OCI-LY1 (cell line): ENCODE measurements around the gene FRRS1.

Experiments
- H2AFZ ChIP-seq: fragments of 200-600 bp; sonication (generic), shearing (Covaris generic); 2 replicates; pipeline ENCODE4 v1.6.0; 2014; ENCODE audit warnings: antibody characterized with exemption, mild to moderate bottlenecking, low read length
- H3F3A ChIP-seq: fragments of 200-600 bp; sonication (generic), shearing (Covaris generic); 2 replicates; pipeline ENCODE4 v1.6.0; 2014; ENCODE audit warnings: mild to moderate bottlenecking, antibody characterized with exemption, low read length, moderate library complexity; ENCODE audit not compliant: insufficient read depth
- H3K27ac ChIP-seq: fragments of 200-600 bp; sonication (generic); 2 replicates; pipeline ENCODE4 v1.5.1; 2014; ENCODE audit warnings: low read length, mixed run types, mild to moderate bottlenecking, low read depth; ENCODE audit not compliant: poor library complexity, severe bottlenecking
- H3K27me3 ChIP-seq: fragments of 200-600 bp; sonication (generic); 2 replicates; pipeline ENCODE4 v1.6.0; 2014; ENCODE audit warnings: antibody characterized with exemption, mild to moderate bottlenecking, low read length, moderate library complexity; ENCODE audit not compliant: insufficient read depth
- H3K36me3 ChIP-seq: fragments of 200-600 bp; sonication (generic); 2 replicates; pipeline ENCODE4 v1.6.1; 2014; ENCODE audit warnings: mild to moderate bottlenecking, antibody characterized with exemption, low read length, moderate library complexity, mixed read lengths; ENCODE audit not compliant: insufficient read depth
- H3K4me1 ChIP-seq: fragments of 200-600 bp; sonication (generic); 2 replicates; pipeline ENCODE4 v1.5.1; 2014; ENCODE audit warnings: mild to moderate bottlenecking, low read length, moderate library complexity; ENCODE audit not compliant: insufficient read depth, severe bottlenecking
- H3K4me2 ChIP-seq: fragments of 200-600 bp; sonication (generic), shearing (Covaris generic); 2 replicates; pipeline ENCODE4 v1.6.1; 2014; ENCODE audit warnings: low read length
- H3K4me3 ChIP-seq: fragments of 200-600 bp; sonication (generic); 2 replicates; pipeline ENCODE4 v1.5.1; 2014; ENCODE audit warnings: low read length, low read depth, mild to moderate bottlenecking, mixed read lengths; ENCODE audit not compliant: poor library complexity, severe bottlenecking
- H3K79me2 ChIP-seq: fragments of 200-600 bp; shearing (Covaris generic); 2 replicates; pipeline ENCODE4 v1.6.1; 2016; ENCODE audit warnings: mixed run types, low read length, mixed read lengths; ENCODE audit not compliant: insufficient read depth
- H3K9ac ChIP-seq: fragments of 200-600 bp; sonication (generic), shearing (Covaris generic); 2 replicates; pipeline ENCODE4 v1.6.1; 2014; ENCODE audit warnings: mild to moderate bottlenecking, low read length, mixed read lengths
- H3K9me2 ChIP-seq: fragments of 200-600 bp; sonication (generic), shearing (Covaris generic); 2 replicates; pipeline ENCODE4 v1.6.1; 2014; ENCODE audit warnings: low read depth, mild to moderate bottlenecking, low read length, mixed read lengths
- H3K9me3 ChIP-seq: fragments of 200-600 bp; shearing (Covaris generic); 2 replicates; pipeline ENCODE4 v1.6.1; 2014; ENCODE audit warnings: low read length, mixed read lengths
- H4K20me1 ChIP-seq: fragments of 200-600 bp; sonication (generic), shearing (Covaris generic); 2 replicates; pipeline ENCODE4 v1.6.0; 2016; ENCODE audit warnings: mild to moderate bottlenecking, low read length; ENCODE audit not compliant: insufficient read depth
- CTCF ChIP-seq: fragments of 200-600 bp; sonication (generic), shearing (Covaris generic); IDR thresholded peaks from 2 replicates; pipeline ENCODE4 v1.5.1; 2017; ENCODE audit warnings: mild to moderate bottlenecking, antibody characterized with exemption, low read length, moderate library complexity, mixed read lengths
- EZH2 ChIP-seq: fragments of 200-600 bp; sonication (generic), shearing (Covaris generic); IDR thresholded peaks from 2 replicates; pipeline ENCODE4 v1.8.0; 2017; ENCODE audit warnings: borderline replicate concordance, mixed run types, mild to moderate bottlenecking, antibody characterized with exemption, low read length, moderate library complexity, mixed read lengths

Gene FRRS1

GRCh38 chr1:99697580-99697979, 68.9 kb downstream of the FRRS1 start:
- H3F3A ChIP-seq: no peaks in the 10 kb centered on the region
- TF ChIP-seq EZH2 (no peak), CTCF (no peak)

DNA sequence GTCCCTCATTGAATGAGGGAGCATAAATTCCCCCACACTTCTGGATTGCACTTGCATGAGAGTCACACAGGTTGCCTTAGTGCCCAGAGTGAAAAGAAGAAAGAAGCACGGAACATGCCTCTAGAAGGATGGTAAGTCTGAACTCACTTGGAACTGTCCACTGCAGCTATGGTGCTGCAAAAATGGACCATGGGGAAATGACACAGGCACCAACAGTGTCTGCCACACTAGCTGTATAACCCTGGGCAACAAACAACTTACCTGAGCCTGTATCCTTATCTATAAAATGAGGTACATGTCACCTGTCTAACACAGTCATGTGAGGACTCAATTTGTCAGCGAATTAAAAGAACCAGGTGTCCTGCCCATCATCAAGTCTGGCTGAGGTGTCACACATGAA, 69.8 kb downstream of the FRRS1 start:
- no peak overlapping the region for H3K4me2 ChIP-seq
- 0 out of 2 replicates have a peak, but pooled peaks cover under 1% of the 10 kb centered on the region for H3K9me3 ChIP-seq
- no peaks in the 10 kb centered on the region for H3K4me1 ChIP-seq
- no peaks in the 10 kb centered on the region for H3K27me3 ChIP-seq
- TF ChIP-seq EZH2: no peak
- TF ChIP-seq CTCF: no peak
- H3K9me2 ChIP-seq: no peaks in the 10 kb centered on the region
- no peak overlapping the region for H3K9ac ChIP-seq
- H3K79me2 ChIP-seq: no peaks in the 10 kb centered on the region
- no peak overlapping the region for H3K4me3 ChIP-seq
- no peaks in the 10 kb centered on the region for H4K20me1 ChIP-seq
- no peaks in the 10 kb centered on the region for H3F3A ChIP-seq
- H3K36me3 ChIP-seq: no peaks in the 10 kb centered on the region
- H2AFZ ChIP-seq: no peak overlapping the region
- H3K27ac ChIP-seq: no peak overlapping the region

More at GRCh38 chr1:99697580-99697979, 68.9 kb downstream of the FRRS1 start:
- H2AFZ ChIP-seq: no peak overlapping the region
- no peak overlapping the region for H3K4me2 ChIP-seq
- H3K9ac ChIP-seq: no peak overlapping the region
- H3K4me3 ChIP-seq: no peak overlapping the region
- H3K79me2 ChIP-seq: no peaks in the 10 kb centered on the region
- no peaks in the 10 kb centered on the region for H3K27me3 ChIP-seq
- no peaks in the 10 kb centered on the region for H3K9me2 ChIP-seq
- H3K9me3 ChIP-seq: 0 out of 2 replicates have a peak, but pooled peaks cover 2% of the 10 kb centered on the region
- H3K36me3 ChIP-seq: no peaks in the 10 kb centered on the region
- H3K27ac ChIP-seq: no peak overlapping the region
- H4K20me1 ChIP-seq: no peaks in the 10 kb centered on the region
- no peaks in the 10 kb centered on the region for H3K4me1 ChIP-seq

- Histone ChIP-seq H3K36me3 (no peaks in the 10 kb centered on the region), H3K4me1 (no peaks in the 10 kb centered on the region), H3F3A (no peaks in the 10 kb centered on the region), H4K20me1 (no peaks in the 10 kb centered on the region), H3K9me3 (no peaks in the 10 kb centered on the region), H3K9ac (no peak overlapping the region), H3K79me2 (no peaks in the 10 kb centered on the region), H3K4me3 (no peak overlapping the region), H3K9me2 (no peaks in the 10 kb centered on the region), H3K4me2 (no peak overlapping the region), H2AFZ (no peak overlapping the region), H3K27ac (no peak overlapping the region), H3K27me3 (no peaks in the 10 kb centered on the region)
- no peak for TF ChIP-seq CTCF
- TF ChIP-seq EZH2: no peak
These were observed 75.3 kb downstream of the FRRS1 start for GRCh38 chr1:99691175-99691574.
